Skeletal muscle cell (primary cell): Measurements from ENCODE around the gene BUB1B.
"Not testable (repeated sequence)": the region's sequence is repeated elsewhere in the genome, so short reads cannot be mapped to it uniquely, and the experiment has no call there.

Experiments used
- DNase-seq: peaks from one replicate; pipeline ENCODE4 v3.0.0-alpha.2; 2010; ENCODE audit warnings: low read depth
- H3K4me3 ChIP-seq: 2 replicates; pipeline ENCODE4 v1.5.1; 2011; ENCODE audit warnings: low read depth, mild to moderate bottlenecking, control low read depth, low read length, moderate library complexity

Gene BUB1B, protein sequence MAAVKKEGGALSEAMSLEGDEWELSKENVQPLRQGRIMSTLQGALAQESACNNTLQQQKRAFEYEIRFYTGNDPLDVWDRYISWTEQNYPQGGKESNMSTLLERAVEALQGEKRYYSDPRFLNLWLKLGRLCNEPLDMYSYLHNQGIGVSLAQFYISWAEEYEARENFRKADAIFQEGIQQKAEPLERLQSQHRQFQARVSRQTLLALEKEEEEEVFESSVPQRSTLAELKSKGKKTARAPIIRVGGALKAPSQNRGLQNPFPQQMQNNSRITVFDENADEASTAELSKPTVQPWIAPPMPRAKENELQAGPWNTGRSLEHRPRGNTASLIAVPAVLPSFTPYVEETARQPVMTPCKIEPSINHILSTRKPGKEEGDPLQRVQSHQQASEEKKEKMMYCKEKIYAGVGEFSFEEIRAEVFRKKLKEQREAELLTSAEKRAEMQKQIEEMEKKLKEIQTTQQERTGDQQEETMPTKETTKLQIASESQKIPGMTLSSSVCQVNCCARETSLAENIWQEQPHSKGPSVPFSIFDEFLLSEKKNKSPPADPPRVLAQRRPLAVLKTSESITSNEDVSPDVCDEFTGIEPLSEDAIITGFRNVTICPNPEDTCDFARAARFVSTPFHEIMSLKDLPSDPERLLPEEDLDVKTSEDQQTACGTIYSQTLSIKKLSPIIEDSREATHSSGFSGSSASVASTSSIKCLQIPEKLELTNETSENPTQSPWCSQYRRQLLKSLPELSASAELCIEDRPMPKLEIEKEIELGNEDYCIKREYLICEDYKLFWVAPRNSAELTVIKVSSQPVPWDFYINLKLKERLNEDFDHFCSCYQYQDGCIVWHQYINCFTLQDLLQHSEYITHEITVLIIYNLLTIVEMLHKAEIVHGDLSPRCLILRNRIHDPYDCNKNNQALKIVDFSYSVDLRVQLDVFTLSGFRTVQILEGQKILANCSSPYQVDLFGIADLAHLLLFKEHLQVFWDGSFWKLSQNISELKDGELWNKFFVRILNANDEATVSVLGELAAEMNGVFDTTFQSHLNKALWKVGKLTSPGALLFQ

DNA sequence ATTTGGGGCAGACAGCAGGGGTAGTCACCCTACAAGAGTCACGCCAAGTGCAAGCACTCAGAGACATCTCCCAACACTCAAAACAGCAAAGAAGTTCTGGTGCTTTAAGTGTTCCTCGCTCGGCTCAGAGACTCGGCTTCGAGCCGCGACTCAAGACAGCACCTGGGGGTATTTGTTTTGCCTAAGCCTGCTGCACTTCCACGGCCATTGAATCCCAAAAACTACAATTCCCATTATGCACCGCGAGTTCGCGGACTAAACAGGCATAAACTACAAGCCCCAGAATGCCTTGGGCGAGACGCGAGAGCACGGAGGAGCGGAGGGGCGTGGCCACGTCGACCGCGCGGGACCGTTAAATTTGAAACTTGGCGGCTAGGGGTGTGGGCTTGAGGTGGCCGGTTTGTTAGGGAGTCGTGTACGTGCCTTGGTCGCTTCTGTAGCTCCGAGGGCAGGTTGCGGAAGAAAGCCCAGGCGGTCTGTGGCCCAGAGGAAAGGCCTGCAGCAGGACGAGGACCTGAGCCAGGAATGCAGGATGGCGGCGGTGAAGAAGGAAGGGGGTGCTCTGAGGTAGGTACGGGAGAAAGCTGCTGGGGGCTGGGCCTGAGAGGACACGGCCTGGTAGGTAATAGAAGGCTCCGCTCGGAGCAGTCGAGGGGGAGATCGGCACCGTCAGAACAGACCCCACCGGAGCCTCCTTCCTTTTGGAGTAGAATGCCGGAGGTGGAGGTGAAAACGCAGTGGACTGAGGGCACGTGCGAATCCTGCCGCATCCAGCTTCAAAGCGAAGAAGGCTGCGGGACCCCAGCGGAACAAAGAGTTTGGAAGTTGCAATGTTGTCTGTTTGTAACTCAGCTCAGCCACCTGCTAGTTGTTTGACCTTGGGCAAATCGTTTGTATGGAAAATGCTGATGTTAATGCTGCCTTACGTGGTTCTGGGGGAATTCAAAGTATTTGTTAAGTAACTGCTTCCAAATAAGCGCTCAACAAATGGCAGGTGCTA lies at the start of gene BUB1B:
BUB1B (plus strand) TSS at position 381 of the 1,000 bp plus-strand sequence; CDS start at position 533, 152 bp downstream.
- H3K4me3 ChIP-seq = peak within 1 kb of the TSS; percentile 95
- DNase-seq = peak; percentile 56

DNA sequence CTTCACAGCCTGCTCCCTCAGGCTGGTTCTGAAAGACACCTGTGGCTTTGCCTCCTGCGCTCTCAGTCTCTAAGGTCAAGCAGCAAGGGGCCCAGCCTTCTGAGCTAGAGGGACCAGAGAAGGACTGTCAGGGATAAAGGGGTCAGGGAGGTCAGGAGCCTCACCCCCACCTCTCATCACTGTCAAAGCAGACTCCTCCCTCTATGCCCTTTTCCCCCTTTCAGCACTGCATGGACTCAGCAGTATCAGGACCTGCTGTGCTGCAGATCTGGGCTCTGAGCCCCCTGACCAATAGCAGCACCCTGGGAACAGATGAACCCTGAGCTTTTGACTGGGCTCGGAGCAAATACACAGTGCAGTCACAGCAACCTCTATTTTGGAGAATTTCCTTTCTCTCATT lies 49.0 kb upstream of the BUB1B start:
- no peak for DNase-seq
- no peak overlapping the region for H3K4me3 ChIP-seq

DNA sequence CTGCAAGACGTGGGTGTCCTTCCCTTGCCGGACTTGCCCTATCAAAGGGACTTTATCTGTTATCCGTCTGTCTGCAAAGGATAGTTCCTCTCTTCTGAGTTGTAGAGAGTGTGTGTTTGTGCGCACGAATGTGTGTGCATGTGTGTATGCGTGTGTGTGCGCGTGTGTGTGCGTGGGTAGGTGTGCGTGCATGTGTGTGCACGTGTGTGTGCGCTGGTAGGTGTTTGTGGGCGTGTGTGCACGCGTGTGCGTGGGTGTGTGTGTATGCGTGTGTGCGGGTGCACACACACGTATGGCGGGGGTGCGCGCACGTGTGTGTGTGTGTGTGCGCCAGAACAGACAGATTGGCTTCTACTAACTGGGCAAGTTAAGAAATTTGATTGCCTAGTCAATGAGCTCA lies 48.1 kb upstream of the BUB1B start:
- no peak for DNase-seq
- no peak overlapping the region for H3K4me3 ChIP-seq

DNA sequence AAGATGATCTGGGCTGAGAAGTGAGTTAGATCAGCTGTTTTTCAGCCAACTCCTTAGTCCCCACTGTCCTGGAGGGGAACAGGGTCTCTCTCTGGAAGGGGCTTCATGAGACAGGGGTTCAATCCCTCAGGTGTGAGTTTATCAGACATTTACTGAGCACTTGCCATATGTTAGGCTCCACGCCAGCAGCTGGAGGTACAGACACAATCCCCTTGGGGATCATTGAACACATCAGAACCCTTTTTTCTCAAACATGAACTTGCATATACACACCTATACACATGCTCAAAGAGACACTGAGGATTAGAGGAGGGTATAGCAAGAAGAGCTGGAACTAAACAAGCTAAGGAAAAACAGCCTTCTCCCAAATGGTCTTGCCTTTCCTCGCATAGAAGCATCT lies 46.7 kb upstream of the BUB1B start:
- H3K4me3 ChIP-seq = no peak overlapping the region
- DNase-seq = no peak

DNA sequence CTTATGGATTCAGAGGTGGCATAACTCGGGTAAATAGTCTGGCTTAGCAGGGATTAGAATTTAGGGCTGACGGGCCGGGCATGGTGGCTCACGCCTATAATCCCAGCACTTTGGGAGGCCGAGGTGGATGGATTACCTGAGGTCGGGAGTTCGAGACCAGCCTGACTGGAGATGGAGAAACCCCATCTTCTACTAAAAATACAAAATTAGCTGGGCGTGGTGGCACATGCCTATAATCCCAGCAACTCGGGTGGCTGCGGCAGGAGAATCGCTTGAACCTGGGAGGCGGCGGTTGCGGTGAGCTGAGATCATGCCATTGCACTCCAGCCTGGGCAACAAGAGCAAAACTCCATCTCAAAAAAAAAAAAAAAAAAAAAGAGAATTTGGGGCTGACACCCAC lies 45.8 kb upstream of the BUB1B start:
- H3K4me3 ChIP-seq, DNase-seq: not testable (repeated sequence)

DNA sequence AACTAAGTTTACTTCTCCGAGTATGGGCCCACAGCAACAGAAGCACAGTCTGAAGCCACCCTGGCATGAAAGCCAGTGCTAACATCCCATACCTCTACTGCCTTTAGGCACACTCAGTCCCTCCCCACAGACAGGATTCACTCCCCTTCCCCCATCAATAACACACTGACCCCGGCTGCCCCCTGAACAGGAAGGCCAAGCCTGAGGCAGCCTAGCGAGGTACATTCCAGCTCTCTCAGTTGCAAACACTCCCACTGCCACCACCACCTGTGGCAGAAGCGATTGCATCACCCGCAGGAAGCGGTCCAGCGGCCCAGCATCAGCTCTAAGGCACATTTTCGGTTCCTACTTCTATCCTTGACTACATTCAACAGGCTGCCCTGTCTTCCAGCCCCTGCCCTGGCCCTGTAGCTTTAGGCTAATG lies 45.2 kb upstream of the BUB1B start:
- H3K4me3 ChIP-seq = no peak overlapping the region
- no peak for DNase-seq

DNA sequence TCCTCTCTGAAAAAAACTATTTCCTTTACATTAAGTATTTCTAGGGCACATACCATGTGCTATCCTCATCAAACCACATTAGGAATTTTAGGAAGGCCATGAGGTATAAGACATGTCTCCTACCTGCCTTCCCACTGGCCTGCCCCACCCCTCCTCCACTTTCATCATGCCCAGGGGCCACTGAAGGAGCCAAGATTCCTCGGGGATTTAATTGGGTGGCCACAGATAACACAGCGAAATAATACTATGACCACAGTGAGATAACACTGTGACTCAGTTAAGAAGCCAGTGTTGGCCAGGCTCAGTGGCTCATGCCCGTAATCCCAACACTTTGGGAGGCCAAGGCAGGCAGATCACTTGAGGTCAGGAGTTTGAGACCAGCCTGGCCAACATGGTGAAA lies 42.4 kb upstream of the BUB1B start:
- DNase-seq = no peak
- no peak overlapping the region for H3K4me3 ChIP-seq

DNA sequence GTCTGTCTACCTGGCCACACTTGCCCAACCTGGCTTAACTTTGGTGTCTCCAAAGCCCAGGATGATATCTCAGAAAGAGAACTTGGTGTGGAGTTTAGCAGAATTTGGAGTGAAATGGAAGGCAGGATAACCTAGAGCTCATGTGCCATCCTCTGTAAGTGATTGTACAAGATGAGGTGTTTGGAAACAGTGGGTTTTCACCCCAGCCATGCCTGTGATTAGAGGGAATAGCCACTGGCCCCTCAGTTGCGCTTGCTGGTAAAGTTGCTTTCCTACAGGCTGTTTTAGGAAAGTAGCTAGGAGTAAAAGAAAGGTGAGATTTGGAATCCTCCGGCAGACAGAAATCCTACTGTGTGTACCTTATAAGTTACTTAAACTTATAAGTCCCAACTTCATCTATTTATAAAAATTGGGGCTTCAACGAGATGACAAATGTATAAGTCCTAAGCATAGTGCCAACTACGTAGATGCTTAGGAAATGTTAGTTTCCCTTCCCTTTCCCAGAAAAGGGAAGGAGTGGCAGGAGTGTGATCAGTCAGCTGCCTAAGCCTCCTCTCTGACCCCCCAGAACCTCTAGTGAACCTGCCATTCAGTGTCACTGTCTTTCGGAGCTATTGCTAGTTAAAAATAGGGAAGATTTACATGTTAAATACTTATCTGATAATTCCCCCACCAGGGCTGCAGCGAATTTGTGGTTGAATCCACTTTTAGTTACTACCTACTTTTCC lies 38.8 kb upstream of the BUB1B start:
- H3K4me3 ChIP-seq = no peak overlapping the region
- DNase-seq = no peak

DNA sequence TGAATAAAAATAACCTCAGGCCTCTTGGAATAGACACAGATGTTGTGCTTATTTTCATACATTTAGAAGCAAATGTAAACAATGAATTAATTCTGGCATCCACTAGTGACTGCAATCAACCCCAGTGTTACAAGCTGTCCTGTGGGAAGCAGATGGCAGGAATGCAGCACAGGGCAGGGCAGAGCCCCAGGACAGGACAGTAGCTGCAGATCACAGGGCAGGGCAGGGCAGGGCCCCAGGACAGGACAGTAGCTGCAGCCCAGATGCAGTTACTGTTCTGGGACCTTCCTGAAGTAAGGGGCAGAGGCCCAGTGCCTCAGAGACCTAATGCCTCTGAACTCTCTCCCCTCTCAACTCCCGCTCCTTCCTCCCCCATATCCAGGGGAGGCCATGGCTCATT lies 37.9 kb upstream of the BUB1B start:
- DNase-seq, H3K4me3 ChIP-seq: not testable (repeated sequence)

DNA sequence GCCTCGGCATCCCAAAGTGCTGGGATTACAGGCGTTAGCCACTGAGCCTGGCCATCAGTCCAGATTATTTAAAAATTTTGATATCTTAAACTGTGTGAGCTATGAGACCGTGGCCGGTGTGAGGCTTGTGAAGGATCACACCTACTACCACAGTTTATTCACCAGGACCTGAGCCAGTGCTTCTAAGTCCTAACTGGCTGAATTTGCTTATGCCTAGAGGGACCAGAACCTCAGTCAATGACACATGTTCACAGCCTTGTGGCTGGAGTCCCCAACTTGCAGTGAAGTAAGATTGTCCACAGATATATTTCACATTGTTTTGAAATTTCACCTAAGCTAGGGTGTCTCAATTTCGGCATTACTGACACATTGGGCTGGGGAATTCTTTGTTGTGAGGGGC lies 37.0 kb upstream of the BUB1B start:
- H3K4me3 ChIP-seq, DNase-seq: not testable (repeated sequence)

DNA sequence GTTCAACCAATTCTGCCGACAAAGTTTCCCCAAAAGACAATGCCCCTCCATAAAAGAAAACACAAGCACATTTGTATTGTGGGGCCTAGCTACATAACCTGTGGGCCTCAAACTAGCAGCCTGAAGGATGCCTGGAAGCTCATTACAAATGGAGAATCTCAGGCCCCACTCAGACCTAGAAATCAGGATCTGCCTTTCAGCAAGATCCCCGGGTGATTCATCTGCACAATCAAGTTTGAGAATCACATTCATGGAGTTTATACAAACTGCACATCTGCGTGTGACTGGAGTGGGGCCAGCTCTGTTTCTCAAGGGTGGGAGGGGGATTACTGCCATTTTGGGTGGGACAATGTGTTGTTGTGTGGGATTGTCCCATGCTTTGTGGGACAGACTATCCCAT lies 36.5 kb upstream of the BUB1B start:
- DNase-seq, H3K4me3 ChIP-seq: not testable (repeated sequence)

DNA sequence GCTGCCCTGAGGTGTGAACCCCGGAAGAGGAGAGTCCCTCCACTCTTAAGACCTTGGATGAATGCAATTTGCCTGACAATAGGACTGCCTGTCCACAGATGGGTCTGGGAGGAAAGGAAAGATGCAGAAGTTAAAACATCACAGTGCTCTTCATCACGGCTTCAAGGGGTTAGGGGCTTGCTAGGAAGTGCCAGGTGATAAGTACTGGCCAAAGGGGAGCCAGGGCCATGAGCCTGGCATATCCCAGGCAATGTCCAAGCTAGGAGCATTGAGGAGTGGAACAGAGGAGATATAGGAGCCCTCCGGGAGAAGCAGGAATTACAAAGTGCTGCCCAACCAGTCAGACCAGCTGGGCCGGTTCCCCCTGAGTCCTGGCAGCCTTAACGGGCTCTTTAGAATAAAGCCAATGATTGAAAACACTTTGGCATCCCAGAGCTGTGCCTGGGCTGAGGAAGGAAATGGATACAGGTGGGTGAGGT lies 36.0 kb upstream of the BUB1B start:
- H3K4me3 ChIP-seq, DNase-seq: not testable (repeated sequence)

DNA sequence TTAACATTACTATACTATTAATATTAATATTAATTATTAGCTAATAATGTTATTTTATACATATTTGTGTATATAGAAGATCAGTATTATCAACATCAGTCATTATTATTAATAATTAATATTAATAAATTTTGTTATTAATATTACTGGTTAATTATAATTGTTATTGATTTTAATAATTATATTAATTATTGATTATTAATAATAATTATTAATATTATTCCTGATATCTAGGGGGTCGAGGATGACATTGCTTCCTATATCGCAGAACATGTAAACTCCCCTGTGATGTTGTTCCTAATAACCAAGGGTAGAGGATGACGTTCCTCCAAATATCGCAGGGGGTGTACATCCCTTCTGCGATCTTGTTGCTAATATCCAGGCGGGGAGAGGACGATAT lies 34.9 kb upstream of the BUB1B start:
- no peak for DNase-seq
- no peak overlapping the region for H3K4me3 ChIP-seq

DNA sequence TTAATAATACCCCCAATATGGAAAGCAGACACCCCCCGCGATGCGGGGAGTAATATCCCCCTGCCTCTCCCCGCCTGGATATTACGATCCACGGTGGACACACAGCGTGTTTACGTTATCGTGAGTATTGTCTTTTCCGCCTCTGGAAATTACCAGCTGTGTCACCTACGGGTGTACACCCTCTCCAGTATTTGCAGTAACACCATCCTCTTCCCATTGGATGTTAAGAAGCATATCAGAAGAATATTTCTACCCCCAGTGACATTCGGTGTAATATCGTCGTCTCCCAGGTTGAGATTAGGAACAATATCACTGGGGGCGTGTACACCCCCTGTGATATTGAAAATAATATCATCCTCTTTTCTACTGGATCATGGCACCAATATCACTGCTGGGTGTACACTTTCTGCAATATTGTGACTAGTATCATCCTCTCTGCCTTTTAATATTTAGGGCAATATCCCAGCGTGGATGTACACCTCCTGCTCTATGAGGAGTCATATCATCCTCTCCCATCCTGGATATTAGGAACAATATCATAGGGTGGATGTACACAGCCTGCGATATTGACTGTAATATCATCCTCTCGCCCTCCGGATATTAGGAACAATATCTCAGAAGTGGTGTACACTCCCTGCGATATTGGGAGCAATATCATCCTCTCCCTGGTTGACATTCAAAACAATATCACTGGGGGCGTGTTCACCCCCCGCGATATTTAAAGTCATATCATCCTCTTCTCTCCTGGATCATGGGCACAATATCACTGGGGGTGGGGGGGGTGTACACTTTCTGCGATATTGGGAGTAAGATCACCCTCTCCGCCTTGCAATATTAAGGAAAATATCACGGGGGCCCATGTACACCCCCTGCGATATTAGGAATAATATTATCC lies 31.9 kb upstream of the BUB1B start:
- no peak overlapping the region for H3K4me3 ChIP-seq
- DNase-seq = no peak

DNA sequence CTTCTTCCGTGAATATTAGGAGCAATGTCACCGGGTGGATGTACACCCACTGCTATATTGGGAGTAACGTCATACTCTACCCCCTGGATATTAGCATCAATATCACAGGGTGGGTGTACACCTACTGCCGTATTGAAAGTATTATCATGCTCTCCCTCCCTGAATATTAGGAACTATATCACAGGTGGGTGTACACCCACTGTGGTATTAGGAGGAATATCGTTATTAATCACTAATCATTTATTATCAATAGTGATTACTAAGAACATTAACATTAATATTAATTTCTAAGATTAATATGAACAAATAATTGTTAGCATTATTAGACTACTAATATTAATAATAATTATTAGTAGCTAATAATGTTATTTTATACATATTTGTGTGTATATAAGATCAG lies 30.8 kb upstream of the BUB1B start:
- H3K4me3 ChIP-seq = no peak overlapping the region
- DNase-seq = no peak

DNA sequence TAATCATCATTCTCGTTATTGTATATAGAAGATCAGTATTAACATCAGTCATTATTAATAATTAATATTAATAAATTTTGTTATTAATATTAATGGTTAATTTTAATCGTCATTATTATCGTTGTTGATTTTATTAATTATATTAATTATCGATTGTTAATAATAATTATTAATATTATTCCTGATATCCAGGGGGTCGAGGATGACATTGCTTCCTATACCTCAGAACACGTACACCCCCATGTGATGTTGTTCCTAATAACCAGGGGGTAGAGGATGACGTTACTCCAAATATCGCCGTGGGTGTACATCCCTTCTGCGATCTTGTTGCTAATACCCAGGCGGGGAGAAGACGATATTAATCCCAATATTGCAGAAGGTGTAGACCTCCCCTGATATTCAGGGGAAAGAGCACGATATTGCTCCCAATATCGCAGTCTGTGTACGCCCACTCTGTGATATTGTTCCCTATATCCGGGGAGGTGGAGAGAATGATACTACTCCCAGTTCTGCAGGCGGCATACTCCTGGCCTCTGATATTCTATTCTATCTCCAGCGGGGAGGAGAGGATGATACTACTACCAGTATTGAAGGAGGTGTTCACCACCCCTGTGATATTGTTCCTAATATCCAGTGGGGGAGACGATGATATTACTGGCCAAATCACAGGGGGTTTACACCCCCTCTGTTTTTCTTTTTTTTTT lies 29.9 kb upstream of the BUB1B start:
- DNase-seq = no peak

DNA sequence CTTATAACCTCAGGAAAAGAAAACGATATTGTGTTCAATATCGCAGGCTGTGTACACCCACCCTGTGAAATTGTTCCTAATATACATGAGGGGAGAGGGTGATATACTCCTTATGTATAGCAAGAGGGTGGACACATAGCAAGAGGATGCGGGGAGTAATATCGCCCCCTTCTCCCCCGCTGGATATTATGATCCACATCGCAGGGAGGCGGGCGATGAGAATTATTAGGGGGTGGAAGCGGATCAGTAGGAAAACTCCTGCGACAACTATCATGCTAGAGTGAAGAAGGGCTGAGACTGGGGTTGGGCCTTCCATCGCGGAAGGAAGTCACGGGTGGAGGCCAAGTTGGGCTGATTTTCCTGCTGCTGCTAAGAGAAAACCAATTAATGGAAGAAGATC lies 27.3 kb upstream of the BUB1B start:
- no peak for DNase-seq
- H3K4me3 ChIP-seq = no peak overlapping the region

More for the DNA sequence above, 29.9 kb upstream of the BUB1B start:
- no peak overlapping the region for H3K4me3 ChIP-seq
